Bladder microvascular endothelial cell (primary cell): ENCODE measurements around the gene ANXA4. TPM values are rescaled to one million over a fixed set of nuclear protein-coding genes. Genes with fewer than 3 reads are reported as not detected.

ENCODE experiments used
- total RNA-seq: library from RNA; depleted of rRNA; stranded (reverse); fragments of >200 nt; gene quantifications from 2 replicates; pipeline ENCODE4 v1.2.3, GENCODE V29; 2014

The ANXA4 gene
- total RNA-seq: 33.8 and 52.6 TPM in 2 replicates

GRCh38 chr2:69741575-69742321 is at the start of gene ANXA4:
Gene ANXA4 (plus strand): TSS chr2:69742134. CDS start chr2:69781566, 39,432 bp downstream.

GRCh38 chr2:69829256-69830044 is 87.5 kb downstream of the ANXA4 start, which contains the start of gene GMCL1:
Gene GMCL1 (plus strand): TSS chr2:69829660. CDS start chr2:69829893, 233 bp downstream.

Other genes with a start within 250 kb of the ANXA4 start
- gene AAK1, start 98.4 kb upstream of the ANXA4 start, total RNA-seq: 15.1 and 44.7 TPM in 2 replicates
- gene GMCL1, start 87.5 kb downstream of the ANXA4 start, total RNA-seq: 8.6 and 11.6 TPM in 2 replicates
- 24.4 and 30.7 TPM in 2 replicates for gene SNRNP27, start 151.8 kb downstream of the ANXA4 start, total RNA-seq
- 2.3 and 5.3 TPM in 2 replicates for gene MXD1, start 173.0 kb downstream of the ANXA4 start, total RNA-seq
- 0.16 and 0.25 TPM in 2 replicates for gene ASPRV1, start 219.5 kb downstream of the ANXA4 start, total RNA-seq